ENCODE measurements around the gene PRICKLE2.

Gene PRICKLE2

GRCh38 chr3:64247991-64248646, 22.9 kb upstream of the PRICKLE2 start:
- no peak for DNase-seq

GRCh38 chr3:64244011-64244942, 19.0 kb upstream of the PRICKLE2 start:
- DNase-seq: no peak

GRCh38 chr3:64242435-64242834, 17.2 kb upstream of the PRICKLE2 start:
- no peak for DNase-seq

GRCh38 chr3:64240959-64241358, 15.7 kb upstream of the PRICKLE2 start:
- no peak for DNase-seq

GRCh38 chr3:64240396-64240795, 15.1 kb upstream of the PRICKLE2 start:
- DNase-seq: no peak

GRCh38 chr3:64239841-64240240, 14.6 kb upstream of the PRICKLE2 start:
- no peak for DNase-seq

GRCh38 chr3:64238971-64239667, 13.9 kb upstream of the PRICKLE2 start:
- no peak for DNase-seq

- no peak for DNase-seq
These were observed 11.8 kb upstream of the PRICKLE2 start for GRCh38 chr3:64237083-64237482.

- no peak for DNase-seq
These were observed 10.3 kb upstream of the PRICKLE2 start for GRCh38 chr3:64235605-64236004.

- no peak for DNase-seq
These were observed 9.3 kb upstream of the PRICKLE2 start for GRCh38 chr3:64234571-64234970.

- no peak for DNase-seq
These were observed 7.6 kb upstream of the PRICKLE2 start for GRCh38 chr3:64232821-64233220.

- no peak for DNase-seq
These were observed 4.6 kb upstream of the PRICKLE2 start for GRCh38 chr3:64229903-64230302.

GRCh38 chr3:64228110-64228509, 2.8 kb upstream of the PRICKLE2 start:
- DNase-seq: no peak

- no peak for DNase-seq
These were observed 1.5 kb upstream of the PRICKLE2 start for GRCh38 chr3:64226730-64227129.

- no peak for DNase-seq
These were observed 631 bp upstream of the PRICKLE2 start for GRCh38 chr3:64225695-64226499.

- DNase-seq: no peak
These were observed 1.2 kb downstream of the PRICKLE2 start for GRCh38 chr3:64223791-64224745.

- DNase-seq: no peak
These were observed 2.7 kb downstream of the PRICKLE2 start for GRCh38 chr3:64222501-64223111.

GRCh38 chr3:64221571-64222257, 3.6 kb downstream of the PRICKLE2 start:
- DNase-seq: no peak

GRCh38 chr3:64220161-64220914, 4.9 kb downstream of the PRICKLE2 start:
- no peak for DNase-seq

GRCh38 chr3:64218746-64219145, 6.5 kb downstream of the PRICKLE2 start:
- DNase-seq: no peak

Data from NCI-H774 (cell line).